IMR-90 (cell line): ENCODE measurements around the gene DLL1. TPM values are rescaled to one million over a fixed set of nuclear protein-coding genes. Genes with fewer than 3 reads are reported as not detected.

Experiments used
- ATAC-seq: fragments of 200-7000 bp; cut with Tn5 transposase; 2 replicates; pipeline ENCODE4 v1.9.1; 2020; ENCODE audit warnings: low read depth, mild to moderate bottlenecking, moderate library complexity
- BruUV-seq: library from RNA; stranded (reverse); fragments of 400-500 nt; replicated peaks from 2 replicates; lab custom pipeline; 2021; lab: Mats Ljungman, UMichigan
- CTCF ChIA-PET: fragments of 300-600 bp; formaldehyde crosslinking; extraction: SDS; loops from one replicate; lab custom pipeline; 2021; ENCODE audit warnings: antibody characterized with exemption; lab: Yijun Ruan, JAX
- POLR2A ChIA-PET: fragments of 300-600 bp; sonication (Branson Sonifier 250); formaldehyde crosslinking; loops from one replicate; lab custom pipeline; 2022; ENCODE audit warnings: antibody characterized with exemption; ENCODE audit not compliant: unreplicated experiment; lab: Charles Lee
- DNase-seq: peaks from one replicate; pipeline ENCODE4 v3.0.0; 2013
- H2AFZ ChIP-seq: replicated peaks from 2 replicates; pipeline ENCODE3; 2013; ENCODE audit warnings: low read length, mild to moderate bottlenecking; ENCODE audit not compliant: poor library complexity
- H2AK5ac ChIP-seq: 2 replicates; pipeline ENCODE4 v1.6.1; 2013; ENCODE audit warnings: low read depth, low read length, inconsistent platforms
- H2AK9ac ChIP-seq: replicated peaks from 2 replicates; pipeline ENCODE3; 2013; ENCODE audit warnings: mild to moderate bottlenecking, low read depth, low read length, moderate library complexity; ENCODE audit not compliant: poor library complexity
- H2BK120ac ChIP-seq: 2 replicates; pipeline ENCODE4 v1.6.1; 2013; ENCODE audit warnings: low read depth, low read length, inconsistent platforms
- H2BK15ac ChIP-seq: 3 replicates; pipeline ENCODE4 v1.6.1; 2013; ENCODE audit warnings: low read depth, low read length, inconsistent platforms
- H2BK20ac ChIP-seq: 2 replicates; pipeline ENCODE4 v1.6.1; 2013; ENCODE audit warnings: low read depth, mild to moderate bottlenecking, inconsistent platforms, low read length, moderate library complexity
- H2BK5ac ChIP-seq: 2 replicates; pipeline ENCODE4 v1.6.1; 2013; ENCODE audit warnings: mild to moderate bottlenecking, low read depth, low read length, inconsistent platforms; ENCODE audit not compliant: poor library complexity, severe bottlenecking
- H3K14ac ChIP-seq: replicated peaks from 2 replicates; pipeline ENCODE4 v1.6.1; 2013; ENCODE audit warnings: low read depth, low read length, inconsistent platforms
- H3K18ac ChIP-seq: 2 replicates; pipeline ENCODE4 v1.6.1; 2013; ENCODE audit warnings: low read depth, low read length, control low read depth
- H3K23ac ChIP-seq: 2 replicates; pipeline ENCODE4 v1.6.1; 2013; ENCODE audit warnings: low read depth, low read length, inconsistent platforms
- H3K27ac ChIP-seq: 2 replicates; pipeline ENCODE4 v1.5.1; 2013; ENCODE audit warnings: mild to moderate bottlenecking, control low read depth, low read length; ENCODE audit not compliant: insufficient read depth
- H3K27me3 ChIP-seq: 2 replicates; pipeline ENCODE4 v1.6.1; 2013; ENCODE audit warnings: low read length; ENCODE audit not compliant: control insufficient read depth, insufficient read depth
- H3K36me3 ChIP-seq: 2 replicates; pipeline ENCODE4 v1.6.1; 2013; ENCODE audit warnings: low read length, mixed read lengths; ENCODE audit not compliant: control insufficient read depth, insufficient read depth
- H3K4ac ChIP-seq: 2 replicates; pipeline ENCODE4 v1.6.1; 2013; ENCODE audit warnings: low read depth, low read length, inconsistent platforms
- H3K4me1 ChIP-seq: 2 replicates; pipeline ENCODE4 v1.6.1; 2013; ENCODE audit warnings: low read length, mixed read lengths; ENCODE audit not compliant: control insufficient read depth, insufficient read depth
- H3K4me2 ChIP-seq: 2 replicates; pipeline ENCODE4 v1.6.1; 2013; ENCODE audit warnings: low read depth, mild to moderate bottlenecking, control low read depth, low read length, moderate library complexity
- H3K4me3 ChIP-seq: 2 replicates; pipeline ENCODE4 v1.5.1; 2013; ENCODE audit warnings: low read depth, mild to moderate bottlenecking, control low read depth, low read length, moderate library complexity; ENCODE audit not compliant: insufficient read depth
- H3K56ac ChIP-seq: 2 replicates; pipeline ENCODE4 v1.6.1; 2013; ENCODE audit warnings: low read length, inconsistent platforms; ENCODE audit not compliant: insufficient read depth; ENCODE audit errors: extremely low read depth
- H3K79me1 ChIP-seq, 2 experiments: 2 replicates each; pipeline ENCODE4 v1.6.1; 2013; ENCODE audit warnings: low read length in 2 of 2, inconsistent platforms in 1 of 2, low read depth in 1 of 2
- H3K9ac ChIP-seq: 2 replicates; pipeline ENCODE4 v1.6.1; 2013; ENCODE audit warnings: low read depth, low read length, control low read depth
- H3K9me1 ChIP-seq: 2 replicates; pipeline ENCODE4 v1.6.1; 2013; ENCODE audit warnings: low read length, inconsistent platforms; ENCODE audit not compliant: insufficient read depth
- H3K9me3 ChIP-seq: 2 replicates; pipeline ENCODE4 v1.6.1; 2013; ENCODE audit warnings: low read length; ENCODE audit not compliant: control insufficient read depth, insufficient read depth
- H4K20me1 ChIP-seq: 2 replicates; pipeline ENCODE4 v1.6.1; 2013; ENCODE audit warnings: low read length, inconsistent platforms; ENCODE audit not compliant: insufficient read depth
- H4K5ac ChIP-seq: 2 replicates; pipeline ENCODE4 v1.6.1; 2013; ENCODE audit warnings: mild to moderate bottlenecking, low read depth, low read length, control low read depth
- H4K8ac ChIP-seq, 2 experiments: 2 replicates each; pipeline ENCODE4 v1.6.1; 2013; ENCODE audit warnings: low read depth in 2 of 2, low read length in 2 of 2, control low read depth in 1 of 2, inconsistent platforms in 1 of 2
- H4K91ac ChIP-seq: 2 replicates; pipeline ENCODE4 v1.6.1; 2013; ENCODE audit warnings: low read depth, low read length, inconsistent platforms; ENCODE audit not compliant: insufficient read depth
- FOS ChIP-seq: fragments of 150-350 bp; IDR thresholded peaks from 2 replicates; pipeline ENCODE4 v1.6.1; 2016; ENCODE audit warnings: low read depth, low read length
- MAFK ChIP-seq: IDR thresholded peaks from 2 replicates; pipeline ENCODE4 v1.6.1; 2012; ENCODE audit warnings: low read depth, low read length, improper control_type of control experiment
- WGBS, 2 experiments: methylation state at CpG; one replicate each; pipeline versions ENCODE4 v1.1.5 to v1.1.7; 2013; ENCODE audit warnings: missing lambda C conversion rate in 2 of 2; ENCODE audit not compliant: insufficient read length in 1 of 2; ENCODE audit errors: extremely low coverage in 2 of 2; 5-methylcytosine and 5-hydroxymethylcytosine counted together
- dilution Hi-C: fragments of 300-500 bp; cut with HindIII; formaldehyde crosslinking; loops from one replicate; pipeline ENCODE4 v1.14.3; 2018; ENCODE audit warnings: low sequenced_read_pairs; ENCODE audit not compliant: unreplicated experiment
- in situ Hi-C: fragments of 300-500 bp; cut with MboI; formaldehyde crosslinking; loops from 3 replicates; pipeline ENCODE4 v1.14.3; 2019; ENCODE audit warnings: low sequenced_read_pairs, inconsistent platforms, mixed read lengths
- intact Hi-C: fragments of 100-400 bp; cut with micrococcal nuclease; formaldehyde crosslinking; loops from 2 replicates; pipeline ENCODE4 v1.10.0; 2022
- polyA plus RNA-seq, 3 experiments: library from polyadenylated mRNA; depleted of rRNA; stranded (reverse); fragments of >200 nt; gene quantifications; 2 replicates each; pipeline ENCODE4 v1.2.3, GENCODE V29; 2012; ENCODE audit warnings: low replicate concordance in 1 of 3
- total RNA-seq: library from RNA; depleted of rRNA; stranded (reverse); fragments of >200 nt; gene quantifications from 2 replicates; pipeline ENCODE4 v1.2.3, GENCODE V29; 2012

Gene DLL1
- total and polyA plus RNA-seq, 2 of the 4 experiments (the other 2 are of a cell fraction): under 0.01 to 0.31 TPM

- no peak overlapping the region for H4K8ac ChIP-seq
- H3K14ac ChIP-seq: no peak overlapping the region
- no peak overlapping the region for H3K4ac ChIP-seq
- no peak overlapping the region for H4K91ac ChIP-seq
- intact Hi-C loops: loop anchor here (5.0 to 10.0 kb wide), 2 partner anchors 521 to 868 kb away; no protein-coding TSS in a partner anchor
- H3K79me1 ChIP-seq: peaks cover 38 to 76% of the 10 kb centered on the region in 2 experiments
- in situ Hi-C loops: no loop called here
- no peak for DNase-seq
- dilution Hi-C loops: no loop called here
- H3K56ac ChIP-seq: no peak overlapping the region
- ChIA-PET POLR2A (no interaction called here), CTCF (interaction anchor here (0.6 kb wide), 1 partner anchor 9 kb away, joined by 3 read pairs; no protein-coding TSS in a partner anchor)
- no peaks in the 10 kb centered on the region for H3K9me3 ChIP-seq
- H3K27me3 ChIP-seq: no peaks in the 10 kb centered on the region
- H2BK120ac ChIP-seq: no peak overlapping the region
- H3K27ac ChIP-seq: no peak overlapping the region
- no peak overlapping the region for H2AFZ ChIP-seq
- no peak overlapping the region for H4K5ac ChIP-seq
- H3K9me1 ChIP-seq: peaks cover 19% of the 10 kb centered on the region
- no peak overlapping the region for H3K4me2 ChIP-seq
- no peak overlapping the region for H3K4me3 ChIP-seq
- no peak overlapping the region for H2BK5ac ChIP-seq
- no peak overlapping the region for H2BK15ac ChIP-seq
- no peak for ATAC-seq
- H2BK20ac ChIP-seq: no peak overlapping the region
- no peak overlapping the region for H3K18ac ChIP-seq
- no peak overlapping the region for H3K9ac ChIP-seq
- H2AK5ac ChIP-seq: no peak overlapping the region
- no CpG with 5 or more reads among the region's 2 CpGs for WGBS, 2 experiments
- H3K4me1 ChIP-seq: peaks cover 9% of the 10 kb centered on the region
- no peak overlapping the region for H3K23ac ChIP-seq
- BruUV-seq: no TSS peak
- H2AK9ac ChIP-seq: no peak overlapping the region
- H4K20me1 ChIP-seq: peaks cover 52% of the 10 kb centered on the region
- TF ChIP-seq MAFK (peak; percentile 72), FOS (no peak)
- peaks cover 4% of the 10 kb centered on the region; the same call in 1 of the 2 replicates for H3K36me3 ChIP-seq
These were observed 22.0 kb upstream of the DLL1 start for GRCh38 chr6:170312876-170313275.
